ENCODE measurements around the gene CAMKV. TPM values are rescaled to one million over a fixed set of nuclear protein-coding genes. Genes with fewer than 3 reads are reported as not detected.

Gene CAMKV
- total RNA-seq, 1 experiment from 2014 or later: 0.10 TPM

DNA sequence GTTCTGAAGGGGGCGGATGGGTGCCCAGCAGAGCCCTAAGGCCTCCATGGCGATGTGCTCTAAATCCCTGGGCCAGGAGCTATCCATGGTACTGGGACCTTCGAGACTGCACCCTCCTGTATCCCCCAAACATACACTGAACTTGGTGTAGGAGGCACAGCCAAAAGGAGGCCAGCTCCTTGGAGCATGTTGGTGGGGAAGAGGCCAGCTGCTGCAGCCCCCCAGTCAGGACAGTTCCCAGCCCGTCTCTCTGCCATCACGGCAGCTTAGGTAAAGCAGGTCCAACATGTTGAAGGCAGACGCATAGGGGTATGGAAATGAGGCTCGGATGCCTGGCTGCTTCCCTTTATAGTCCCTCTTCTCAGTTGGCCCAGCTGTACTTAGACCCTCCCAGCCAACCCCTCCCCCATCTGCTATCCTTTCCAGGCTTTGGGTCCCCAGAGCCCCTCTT is 1.8 kb downstream of the CAMKV start:
- no TSS peak for BruUV-seq (replicated peaks)
- H3K9ac ChIP-seq (ENCODE audit: low read length): no peak overlapping the region
- H4K20me1 ChIP-seq (ENCODE audit: insufficient read depth): no peaks in the 10 kb centered on the region
- H3K27ac ChIP-seq (ENCODE audit: low read depth, low read length): no peak overlapping the region
- H3K36me3 ChIP-seq (ENCODE audit: control insufficient read depth in 1 of 2, insufficient read depth in 2 of 2, low read length in 2 of 2): no peaks in the 10 kb centered on the region
- DNase-seq (ENCODE audit: low read depth, low spot score) (no peak), ATAC-seq (peak; percentile 54)
- intact Hi-C loops (cut with micrococcal nuclease): no loop called here
- no peaks in the 10 kb centered on the region for H3K9me2 ChIP-seq (ENCODE audit: insufficient read depth)
- no peak overlapping the region for H2AFZ ChIP-seq (ENCODE audit: low read depth, low read length, poor library complexity, severe bottlenecking)
- peaks cover 20% of the 10 kb centered on the region; the same call in 1 of the 2 replicates for H3K27me3 ChIP-seq (ENCODE audit: insufficient read depth, low read length)
- ChIA-PET RAD21 (ENCODE audit: low non-redundant PET in 1 of 2, low total read pairs in 2 of 2, uncharacterized antibody in 2 of 2, unreplicated experiment in 2 of 2) (no interaction called here), POLR2A (no interaction called here), CTCF (no interaction called here)
- H3K79me2 ChIP-seq (ENCODE audit: insufficient read depth, low read length): no peaks in the 10 kb centered on the region
- no peak overlapping the region for H3K4me2 ChIP-seq (ENCODE audit: low read length)
- TF ChIP-seq CBX3 (IDR thresholded peaks at IDR 0.05; ENCODE audit: low read depth): no peak
- no peak for TF ChIP-seq ZFX (IDR thresholded peaks at IDR 0.05)
- no peak for TF ChIP-seq EGR1 (IDR thresholded peaks at IDR 0.05; ENCODE audit: low read depth)
- no peak for TF ChIP-seq ZNF274 (IDR thresholded peaks at IDR 0.05; ENCODE audit: low read depth, low read length)
- TF ChIP-seq SP1 (IDR thresholded peaks at IDR 0.05; ENCODE audit: low read depth): no peak
- TF ChIP-seq MAX (IDR thresholded peaks at IDR 0.05): no peak
- TF ChIP-seq, protein P1, sequence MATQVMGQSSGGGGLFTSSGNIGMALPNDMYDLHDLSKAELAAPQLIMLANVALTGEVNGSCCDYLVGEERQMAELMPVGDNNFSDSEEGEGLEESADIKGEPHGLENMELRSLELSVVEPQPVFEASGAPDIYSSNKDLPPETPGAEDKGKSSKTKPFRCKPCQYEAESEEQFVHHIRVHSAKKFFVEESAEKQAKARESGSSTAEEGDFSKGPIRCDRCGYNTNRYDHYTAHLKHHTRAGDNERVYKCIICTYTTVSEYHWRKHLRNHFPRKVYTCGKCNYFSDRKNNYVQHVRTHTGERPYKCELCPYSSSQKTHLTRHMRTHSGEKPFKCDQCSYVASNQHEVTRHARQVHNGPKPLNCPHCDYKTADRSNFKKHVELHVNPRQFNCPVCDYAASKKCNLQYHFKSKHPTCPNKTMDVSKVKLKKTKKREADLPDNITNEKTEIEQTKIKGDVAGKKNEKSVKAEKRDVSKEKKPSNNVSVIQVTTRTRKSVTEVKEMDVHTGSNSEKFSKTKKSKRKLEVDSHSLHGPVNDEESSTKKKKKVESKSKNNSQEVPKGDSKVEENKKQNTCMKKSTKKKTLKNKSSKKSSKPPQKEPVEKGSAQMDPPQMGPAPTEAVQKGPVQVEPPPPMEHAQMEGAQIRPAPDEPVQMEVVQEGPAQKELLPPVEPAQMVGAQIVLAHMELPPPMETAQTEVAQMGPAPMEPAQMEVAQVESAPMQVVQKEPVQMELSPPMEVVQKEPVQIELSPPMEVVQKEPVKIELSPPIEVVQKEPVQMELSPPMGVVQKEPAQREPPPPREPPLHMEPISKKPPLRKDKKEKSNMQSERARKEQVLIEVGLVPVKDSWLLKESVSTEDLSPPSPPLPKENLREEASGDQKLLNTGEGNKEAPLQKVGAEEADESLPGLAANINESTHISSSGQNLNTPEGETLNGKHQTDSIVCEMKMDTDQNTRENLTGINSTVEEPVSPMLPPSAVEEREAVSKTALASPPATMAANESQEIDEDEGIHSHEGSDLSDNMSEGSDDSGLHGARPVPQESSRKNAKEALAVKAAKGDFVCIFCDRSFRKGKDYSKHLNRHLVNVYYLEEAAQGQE (IDR thresholded peaks at IDR 0.05; ENCODE audit: low read depth): peak; percentile 85
- no peak for TF ChIP-seq JUND (IDR thresholded peaks at IDR 0.05)
- no peak overlapping the region for H3K4me3 ChIP-seq (replicated peaks in 1 of 2; ENCODE audit: low read depth in 1 of 2, low read length in 2 of 2)
- H3K9me3 ChIP-seq (ENCODE audit: control insufficient read depth in 1 of 2, insufficient read depth in 1 of 2, low read depth in 1 of 2, low read length in 2 of 2): no peaks in the 10 kb centered on the region
- 0 out of 4 replicates have a peak, but pooled peaks cover 0 to 6% of the 10 kb centered on the region in 2 experiments for H3K4me1 ChIP-seq (ENCODE audit: control insufficient read depth in 1 of 2, insufficient read depth in 2 of 2, low read length in 2 of 2)
